HT-29 (cell line): ENCODE results near the gene LAMA2. TPM values are rescaled to one million over a fixed set of nuclear protein-coding genes. Genes with fewer than 3 reads are reported as not detected.
"Not testable (repeated sequence)": the region's sequence is repeated elsewhere in the genome, so short reads cannot be mapped to it uniquely, and the experiment has no call there.

ENCODE experiments used
- DNase-seq: peaks from one replicate; pipeline ENCODE4 v3.0.0-alpha.2; 2015; ENCODE audit warnings: low spot score
- total RNA-seq: library from RNA; depleted of rRNA; stranded (reverse); fragments of >200 nt; shearing (Covaris generic); gene quantifications from 2 replicates; pipeline ENCODE4 v1.2.3, GENCODE V29; 2014

Gene LAMA2
- total RNA-seq, 1 experiment from 2014 or later: 0.08 TPM

- no peak for DNase-seq
Observed at GRCh38 chr6:129073051-129073450, 190.1 kb downstream of the LAMA2 start.

- no peak for DNase-seq
Observed at GRCh38 chr6:129073691-129074395, 190.9 kb downstream of the LAMA2 start.

GRCh38 chr6:129084406-129084805 is 201.5 kb downstream of the LAMA2 start:
- DNase-seq: no peak

- DNase-seq: not testable (repeated sequence)
Observed at GRCh38 chr6:129088481-129088880, 205.5 kb downstream of the LAMA2 start.

- DNase-seq: no peak
Observed at GRCh38 chr6:129089357-129089756, 206.4 kb downstream of the LAMA2 start.

GRCh38 chr6:129094147-129094546 is 211.2 kb downstream of the LAMA2 start:
- no peak for DNase-seq

- no peak for DNase-seq
Observed at GRCh38 chr6:129096651-129097290, 213.8 kb downstream of the LAMA2 start.

- no peak for DNase-seq
Observed at GRCh38 chr6:129098061-129098553, 215.2 kb downstream of the LAMA2 start.

GRCh38 chr6:129099696-129100095 is 216.8 kb downstream of the LAMA2 start:
- no peak for DNase-seq

- no peak for DNase-seq
Observed at GRCh38 chr6:129100164-129100563, 217.2 kb downstream of the LAMA2 start.

- DNase-seq: no peak
Observed at GRCh38 chr6:129102741-129103140, 219.8 kb downstream of the LAMA2 start.

- DNase-seq: no peak
Observed at GRCh38 chr6:129104131-129104530, 221.2 kb downstream of the LAMA2 start.

- no peak for DNase-seq
Observed at GRCh38 chr6:129104560-129104959, 221.6 kb downstream of the LAMA2 start.

GRCh38 chr6:129105035-129105434 is 222.1 kb downstream of the LAMA2 start:
- no peak for DNase-seq

GRCh38 chr6:129105793-129106192 is 222.9 kb downstream of the LAMA2 start:
- peak; percentile 21 for DNase-seq

- DNase-seq: no peak
Observed at GRCh38 chr6:129108337-129108736, 225.4 kb downstream of the LAMA2 start.

- no peak for DNase-seq
Observed at GRCh38 chr6:129110690-129111343, 227.9 kb downstream of the LAMA2 start.

GRCh38 chr6:129111346-129111745 is 228.4 kb downstream of the LAMA2 start:
- DNase-seq: no peak

- DNase-seq: no peak
Observed at GRCh38 chr6:129111853-129112252, 228.9 kb downstream of the LAMA2 start.

GRCh38 chr6:129112591-129112990 is 229.7 kb downstream of the LAMA2 start:
- DNase-seq: no peak

- no peak for DNase-seq
Observed at GRCh38 chr6:129113637-129114036, 230.7 kb downstream of the LAMA2 start.

GRCh38 chr6:129114636-129115391 is 231.9 kb downstream of the LAMA2 start:
- no peak for DNase-seq
